Activated CD4-positive, alpha-beta T cell treated with anti-CD3 and anti-CD28 coated beads for 1 hour (primary cell): Measurements from ENCODE around the gene SELENOI.

Experiments
- DNase-seq: peaks from one replicate; pipeline ENCODE4 v3.0.0-alpha.2; 2020

The SELENOI gene

DNA sequence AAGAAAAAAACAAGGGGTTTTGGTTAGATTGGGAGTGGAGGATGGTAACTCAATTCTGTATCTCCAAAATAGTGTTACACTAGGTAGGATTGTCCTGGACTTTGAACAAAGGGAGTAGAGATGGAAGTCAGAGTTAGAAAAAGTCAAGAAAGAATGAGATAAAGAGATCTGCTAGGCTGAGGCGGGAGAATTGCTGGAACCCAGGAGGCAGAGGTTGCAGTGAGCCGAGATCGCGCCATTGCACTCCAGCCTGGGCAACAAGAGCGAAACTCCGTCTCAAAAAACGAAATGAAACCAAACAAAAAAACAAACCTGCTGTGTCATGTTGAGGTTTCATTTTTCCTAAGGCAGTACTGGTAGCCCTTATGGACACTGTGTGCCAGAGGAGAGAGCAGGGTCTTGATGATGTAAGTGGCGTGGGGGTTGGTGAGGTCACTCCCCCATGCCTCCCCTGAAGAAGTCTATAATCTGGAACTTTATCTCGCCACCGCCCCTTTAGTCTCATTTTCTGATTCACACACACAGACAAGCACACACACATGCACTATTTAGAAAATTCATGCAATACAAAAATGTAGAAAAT, 66.2 kb downstream of the SELENOI start:
- DNase-seq, result no peak

DNA sequence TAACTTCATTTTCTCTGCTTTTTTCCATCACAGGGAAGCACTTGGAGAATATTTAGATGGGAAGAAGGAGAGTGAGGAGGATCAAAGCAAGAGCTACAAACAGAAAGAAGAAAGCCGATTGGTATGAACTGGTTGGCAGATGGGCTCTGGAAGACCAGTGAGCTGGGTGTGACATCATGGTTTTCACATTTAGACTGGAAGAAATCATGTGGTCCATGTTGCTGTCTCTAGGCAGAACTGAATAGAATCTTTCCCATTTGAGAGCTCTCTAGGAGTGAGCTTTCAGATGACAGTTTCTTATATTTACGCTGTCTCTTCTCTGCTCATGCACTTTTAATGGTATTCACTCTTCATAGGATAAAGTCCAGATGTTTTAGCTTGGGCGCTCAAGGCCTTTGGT, 68.4 kb downstream of the SELENOI start:
- no peak for DNase-seq

DNA sequence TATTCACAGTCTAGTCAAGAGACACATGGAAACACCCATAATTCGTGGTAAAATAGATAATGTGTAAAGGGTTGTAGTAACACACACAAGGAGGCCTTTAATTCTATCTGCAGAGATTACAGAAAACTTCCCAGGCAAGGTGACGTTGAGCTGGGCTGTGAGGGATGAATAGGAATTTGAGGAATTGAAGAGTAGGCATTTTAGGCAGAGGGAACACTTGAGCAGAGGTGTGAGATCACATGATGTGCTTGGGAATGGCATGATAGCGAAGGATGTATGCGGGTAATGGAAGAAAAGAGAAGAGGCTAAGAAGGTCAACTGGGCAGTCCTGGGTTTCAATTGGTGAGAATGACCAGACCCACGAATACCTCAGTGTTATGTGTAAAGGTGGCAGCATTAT, 76.0 kb downstream of the SELENOI start:
- DNase-seq, result no peak

DNA sequence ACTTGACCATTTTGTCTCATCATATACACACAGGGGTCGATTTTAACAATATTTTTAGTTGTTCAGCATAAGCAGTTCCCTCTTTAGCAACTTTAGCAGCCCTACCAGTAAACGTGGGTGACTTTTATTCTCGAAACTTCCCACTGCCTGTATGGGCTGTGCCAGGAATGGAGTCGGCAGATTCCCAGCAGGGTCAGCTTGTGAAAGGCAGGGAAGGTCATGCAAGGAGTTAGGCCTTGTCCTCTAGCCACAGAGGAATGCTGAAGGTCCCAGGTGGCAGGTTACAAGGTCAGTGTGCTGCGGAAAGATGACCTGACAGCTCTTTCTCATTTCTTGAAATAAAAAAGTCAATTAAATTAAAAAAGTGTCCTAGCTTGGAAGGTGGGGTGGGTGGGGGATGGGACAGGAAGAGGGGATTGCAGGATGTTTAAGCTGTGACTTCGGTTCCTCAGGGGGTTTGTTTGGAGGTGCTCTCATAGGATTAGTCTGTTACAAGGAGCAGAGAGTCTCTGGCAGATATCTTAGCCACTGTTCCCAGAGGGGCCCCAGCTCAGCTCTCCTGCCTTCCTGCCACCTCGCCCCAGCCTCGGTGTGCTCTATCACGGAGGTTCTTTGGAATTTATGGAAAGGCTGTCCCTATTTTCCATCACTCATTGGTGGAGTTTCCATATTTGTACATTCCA, 77.1 kb downstream of the SELENOI start:
- no peak for DNase-seq

DNA sequence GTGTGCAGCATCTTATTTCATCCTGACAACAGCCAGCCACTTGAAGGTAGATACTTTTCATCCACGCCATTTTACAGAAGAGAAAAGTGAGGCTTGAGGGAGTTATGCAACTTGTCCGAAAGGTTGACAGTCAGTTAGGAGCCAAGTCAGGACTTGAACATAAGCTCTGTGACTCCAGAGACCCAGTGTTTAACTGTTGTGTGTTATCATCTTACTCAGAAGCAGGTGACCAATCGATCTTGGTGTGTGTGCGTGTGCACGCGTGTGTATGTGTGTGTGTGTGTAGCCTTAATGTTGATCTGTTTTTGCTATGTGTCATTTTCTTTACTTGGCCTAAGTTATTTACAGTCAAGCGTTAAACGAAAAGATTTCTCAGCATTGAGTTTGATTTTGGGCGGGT, 77.8 kb downstream of the SELENOI start:
- DNase-seq, result no peak

DNA sequence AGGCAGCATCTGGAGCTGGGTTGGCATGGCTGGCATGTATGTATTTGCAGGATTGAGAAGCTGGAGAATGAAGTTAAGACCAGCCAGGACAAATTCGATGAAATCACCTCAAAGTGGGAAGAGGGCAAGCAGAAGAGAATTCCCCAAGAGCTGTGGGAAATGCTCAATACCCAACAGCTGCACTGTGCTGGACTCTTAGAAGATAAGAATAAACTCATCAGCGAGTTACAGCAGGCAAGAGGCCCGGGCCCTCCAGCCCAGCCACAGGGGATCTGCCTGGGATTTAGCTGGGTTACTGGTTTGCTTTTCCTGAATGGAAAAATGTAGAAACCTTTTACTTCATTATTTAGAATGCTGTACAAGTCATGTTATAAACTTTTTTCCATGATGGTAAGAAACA, 78.3 kb downstream of the SELENOI start:
- no peak for DNase-seq

DNA sequence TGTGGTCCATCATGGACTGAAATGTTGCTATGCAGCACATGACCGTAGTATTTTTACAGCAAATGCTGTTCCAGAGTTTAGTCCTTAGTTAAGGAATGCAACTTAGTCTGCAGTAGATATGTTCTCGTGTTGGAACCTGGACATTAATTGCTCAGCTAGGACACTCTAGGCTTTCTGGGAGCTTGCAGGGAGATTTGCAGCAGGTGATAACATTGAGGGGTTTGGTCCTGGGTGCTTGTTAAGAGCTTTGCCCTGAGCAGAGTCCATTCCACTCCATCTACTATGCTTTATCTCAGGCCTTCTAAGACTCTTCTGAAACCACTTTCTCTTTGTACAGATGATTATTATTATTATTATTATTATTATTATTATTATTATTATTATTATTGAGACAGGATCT, 82.9 kb downstream of the SELENOI start:
- no peak for DNase-seq

DNA sequence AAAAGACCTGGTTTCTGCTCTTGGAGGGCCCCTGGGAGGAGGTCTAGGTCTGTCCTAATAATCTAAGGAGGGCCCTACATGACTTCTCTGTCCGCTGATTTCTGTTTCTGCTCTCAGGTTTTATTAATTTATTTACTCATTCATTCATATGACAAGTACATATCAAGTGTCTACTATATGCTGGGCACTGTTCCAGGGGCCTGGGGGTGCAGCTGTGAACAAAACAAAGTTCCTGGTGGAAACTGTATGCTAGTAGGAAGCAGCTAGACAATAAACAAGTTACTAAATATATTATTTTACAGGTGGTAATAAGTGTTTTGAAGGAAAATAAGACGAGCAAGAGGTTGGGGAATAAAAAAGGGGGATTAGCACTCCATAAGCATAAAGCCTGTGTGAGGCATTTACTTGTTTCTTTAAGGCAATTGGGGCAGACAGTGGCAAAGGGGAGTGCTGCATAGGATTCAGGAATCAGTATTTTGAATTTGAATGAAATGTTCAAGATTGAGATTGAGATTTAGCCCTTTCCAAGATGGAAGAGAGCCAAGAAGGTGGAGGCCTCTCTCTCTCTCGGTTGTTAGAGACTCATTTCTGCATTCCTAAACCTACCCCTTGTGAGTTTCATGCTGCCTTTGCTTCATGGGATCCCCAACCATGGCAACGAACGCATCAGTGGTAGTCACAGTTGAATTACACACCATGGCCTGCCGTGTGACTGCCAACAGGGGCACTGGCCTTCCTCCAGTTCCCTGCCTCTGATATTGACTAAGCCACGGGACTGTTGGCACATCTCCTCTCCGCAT, 84.0 kb downstream of the SELENOI start:
- DNase-seq, result no peak

DNA sequence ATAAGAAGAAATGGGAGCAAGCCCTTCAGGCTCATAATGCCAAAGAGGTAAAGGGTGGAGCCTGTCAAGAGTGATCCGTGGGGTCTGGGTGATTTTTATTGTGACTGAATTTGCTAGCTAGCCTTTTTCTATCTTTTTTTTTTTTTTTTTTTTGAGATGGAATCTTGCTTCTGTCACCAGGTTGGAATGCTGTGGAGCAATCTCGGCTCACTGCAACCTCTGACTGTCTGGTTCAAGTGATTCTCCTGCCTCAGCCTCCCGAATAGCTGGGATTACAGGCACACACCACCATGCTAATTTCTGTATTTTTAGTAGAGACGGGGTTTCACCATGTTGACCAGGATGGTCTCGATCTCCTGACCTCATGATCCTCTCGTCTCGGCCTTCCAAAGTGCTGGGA, 84.9 kb downstream of the SELENOI start:
- DNase-seq, result no peak

DNA sequence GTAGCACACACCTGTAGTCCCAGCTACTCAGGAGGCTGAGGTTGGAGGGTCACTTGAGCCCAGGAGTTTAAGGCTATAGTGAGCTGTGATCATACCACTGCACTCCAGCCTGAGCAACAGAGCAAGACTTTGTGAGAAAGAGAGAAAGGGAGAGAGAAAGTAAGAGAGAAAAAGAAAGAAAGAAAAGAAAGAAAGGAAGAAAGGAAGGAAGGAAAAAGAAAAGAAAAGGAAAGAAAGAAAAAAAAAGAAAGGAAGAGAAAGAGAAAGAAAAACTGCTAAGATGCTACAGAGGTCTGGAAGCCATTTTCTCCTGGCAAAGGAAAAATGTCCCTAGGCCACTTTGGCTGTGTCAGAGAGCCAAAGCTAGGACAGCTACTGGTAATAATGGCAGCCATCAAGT, 86.4 kb downstream of the SELENOI start:
- DNase-seq, result no peak

DNA sequence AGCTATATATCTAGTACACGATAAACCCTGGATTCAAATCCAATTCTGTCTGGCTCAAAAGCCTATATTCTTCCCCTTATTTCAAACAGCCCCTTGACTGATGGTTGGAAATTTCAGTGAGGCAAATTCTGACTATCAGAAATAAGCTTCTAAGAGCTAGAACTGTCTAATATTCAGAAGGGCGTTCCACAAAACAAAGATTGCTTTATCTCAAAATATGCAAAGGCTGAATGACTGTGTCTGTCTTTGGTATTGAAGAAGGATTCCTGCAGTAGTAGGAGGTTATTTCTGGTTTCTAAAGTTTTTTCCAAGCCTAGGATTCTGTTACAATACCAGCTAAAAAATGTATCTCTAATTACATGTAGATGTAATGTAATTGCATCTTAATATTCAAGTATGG, 86.9 kb downstream of the SELENOI start:
- DNase-seq, result no peak

DNA sequence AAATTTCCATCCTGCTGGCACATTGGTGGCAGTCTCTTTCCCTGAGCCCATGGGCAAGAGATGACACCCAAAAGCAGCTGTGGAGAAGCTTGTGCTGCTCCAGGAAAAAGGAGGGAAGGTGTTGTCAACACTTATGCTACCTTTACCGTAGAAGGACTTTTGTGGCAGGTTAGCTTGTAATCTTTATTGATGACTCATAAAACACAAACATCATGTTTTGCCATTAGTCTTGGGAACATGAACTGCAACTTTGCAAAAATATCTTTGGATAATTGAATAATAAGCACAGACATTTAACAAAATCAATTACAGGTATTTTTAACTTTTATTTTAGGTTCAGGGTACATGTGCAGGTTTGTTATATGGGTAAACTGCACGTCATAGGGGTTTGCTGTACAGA, 89.2 kb downstream of the SELENOI start:
- no peak for DNase-seq

DNA sequence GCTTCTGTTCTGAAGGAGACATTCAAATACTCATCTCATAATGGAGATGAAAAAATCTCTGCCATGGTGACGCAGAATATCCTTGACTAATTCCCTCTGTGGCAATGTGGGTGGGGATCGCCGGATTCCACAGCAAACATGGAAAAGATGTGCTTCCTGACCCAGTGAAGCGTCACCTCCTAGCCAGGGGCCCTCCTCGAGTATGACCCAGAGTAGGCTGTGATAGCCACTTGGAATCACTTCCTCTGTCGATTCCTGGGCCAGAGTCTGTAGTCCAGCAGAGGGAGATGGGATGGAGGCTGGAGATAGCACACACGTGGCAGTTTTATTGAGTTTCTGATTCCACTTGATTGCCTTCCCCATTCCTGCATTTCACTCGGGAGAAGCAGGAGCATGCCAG, 92.6 kb downstream of the SELENOI start:
- DNase-seq, result no peak

DNA sequence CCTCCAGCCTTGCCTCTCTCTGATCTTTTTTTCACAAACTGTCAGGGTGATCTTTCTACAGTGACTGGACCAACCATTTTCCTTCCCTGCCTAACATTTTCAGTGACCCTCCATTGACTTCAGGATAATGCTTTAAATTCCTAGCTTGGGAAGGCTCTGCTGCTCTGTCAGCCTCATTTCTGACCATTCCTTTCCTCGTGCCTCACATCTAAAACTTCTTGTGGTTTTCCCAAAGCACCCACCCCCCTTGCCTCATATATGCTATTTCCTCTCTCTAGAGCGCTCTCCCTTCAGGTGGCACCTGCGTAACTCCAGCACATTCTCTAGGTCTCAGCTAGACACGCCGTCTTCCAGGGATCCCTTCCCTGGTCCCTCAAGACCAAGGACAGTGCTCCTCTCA, 93.0 kb downstream of the SELENOI start:
- no peak for DNase-seq

DNA sequence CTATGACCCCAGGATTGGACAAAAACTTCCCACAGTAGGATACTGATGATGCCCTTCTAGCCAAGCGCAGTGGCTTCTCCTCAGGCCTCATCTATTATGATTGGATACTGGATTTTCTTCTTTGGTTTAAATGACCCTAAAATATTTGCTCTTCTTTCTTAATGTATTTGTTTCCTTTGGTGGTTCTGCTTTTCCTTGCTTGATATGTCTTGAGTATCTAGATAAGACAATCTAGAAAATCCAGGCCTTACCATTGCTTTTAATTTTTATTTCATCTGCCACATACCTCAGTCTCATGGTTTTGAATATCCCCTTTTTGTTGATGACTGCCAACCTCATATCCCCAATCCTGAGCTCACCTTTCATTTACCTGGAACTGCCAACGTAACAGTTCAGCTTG, 96.4 kb downstream of the SELENOI start:
- DNase-seq, result no peak

DNA sequence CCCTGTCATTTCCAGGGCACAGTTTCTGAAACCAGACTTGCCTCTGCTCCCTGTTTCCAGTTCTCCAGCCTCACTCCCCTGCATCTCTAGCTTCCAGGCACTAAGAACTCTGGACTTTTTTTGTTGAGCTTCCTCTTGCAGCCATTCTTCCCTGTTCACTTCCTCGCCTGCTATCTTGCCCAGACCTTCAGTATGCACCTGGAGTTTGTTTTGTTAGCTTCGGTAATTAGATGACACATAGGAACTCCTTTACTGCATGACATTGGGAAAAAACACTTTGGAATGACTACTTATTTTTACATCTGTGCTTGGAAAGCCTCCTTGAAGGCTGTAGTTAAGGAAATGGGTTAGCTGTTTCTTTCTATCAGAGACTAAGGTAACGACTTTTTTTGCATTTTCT, 96.8 kb downstream of the SELENOI start:
- no peak for DNase-seq

DNA sequence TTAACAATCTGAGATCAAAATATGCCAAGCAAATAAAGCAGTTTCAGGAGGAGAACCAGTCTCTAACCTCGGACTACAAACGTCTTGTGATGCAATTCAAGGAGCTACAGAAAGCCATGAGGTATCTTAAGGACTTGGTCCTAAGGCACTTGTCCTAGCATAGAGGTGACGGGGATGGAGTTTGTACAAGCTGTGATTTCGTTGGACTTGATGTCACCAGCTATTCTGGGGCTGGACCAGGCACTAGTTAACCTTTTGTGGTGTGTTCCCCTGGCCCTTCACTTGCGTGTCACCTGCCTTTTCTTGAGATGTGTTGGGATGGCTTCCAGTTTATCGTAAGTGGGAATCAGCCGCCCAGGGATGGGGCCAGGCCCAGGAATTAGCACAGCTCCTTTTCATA, 98.3 kb downstream of the SELENOI start:
- DNase-seq, result no peak
